Right atrium auricular region (tissue), 2 donors: ENCODE results near the gene SANBR. TPM values are rescaled to one million over a fixed set of nuclear protein-coding genes. Genes with fewer than 3 reads are reported as not detected.

Source experiments
- DNase-seq: peaks from one replicate; pipeline ENCODE4 v3.0.0-alpha.2; 2019; ENCODE audit warnings: low spot score
- H3K27ac ChIP-seq, 2 donors: fragments of 200-600 bp; sonication (generic); 1 replicate in 1 of 2; 2 replicates in 1 of 2; pipeline ENCODE4 v1.5.1; 2016 to 2019
- H3K27me3 ChIP-seq, 2 donors: fragments of 200-600 bp; sonication (generic); one replicate each; pipeline versions ENCODE4 v1.5.1 to v1.6.0; 2017 to 2019
- H3K36me3 ChIP-seq: fragments of 200-600 bp; sonication (generic); one replicate; pipeline ENCODE4 v1.5.1; 2016
- H3K4me1 ChIP-seq, 2 donors: fragments of 200-600 bp; sonication (generic); one replicate each; pipeline versions ENCODE4 v1.5.1 to v1.6.0; 2017 to 2019
- H3K4me3 ChIP-seq, 2 donors: fragments of 200-600 bp; sonication (generic); 1 replicate in 1 of 2; 2 replicates in 1 of 2; pipeline ENCODE4 v1.5.1; 2017 to 2019; ENCODE audit warnings: mild to moderate bottlenecking in 1 of 2, moderate library complexity in 1 of 2
- H3K9me3 ChIP-seq, 2 donors: fragments of 200-600 bp; sonication (generic); one replicate each; pipeline ENCODE4 v1.5.1; 2019
- total RNA-seq, 2 donors: library from RNA; depleted of rRNA; stranded (reverse); fragments of >200 nt; gene quantifications; one replicate each; pipeline ENCODE4 v1.1.0, GENCODE V29; 2016
- TF ChIP-seq, protein P1 (sequence below), 2 donors: fragments of 200-600 bp; sonication (generic); IDR thresholded peaks; one replicate each; pipeline ENCODE4 v1.5.1; 2019; ENCODE audit warnings: antibody characterized with exemption in 2 of 2

Gene SANBR
- total RNA-seq, 2 donors from 2014 or later, result 3.2 to 11.1 TPM

DNA sequence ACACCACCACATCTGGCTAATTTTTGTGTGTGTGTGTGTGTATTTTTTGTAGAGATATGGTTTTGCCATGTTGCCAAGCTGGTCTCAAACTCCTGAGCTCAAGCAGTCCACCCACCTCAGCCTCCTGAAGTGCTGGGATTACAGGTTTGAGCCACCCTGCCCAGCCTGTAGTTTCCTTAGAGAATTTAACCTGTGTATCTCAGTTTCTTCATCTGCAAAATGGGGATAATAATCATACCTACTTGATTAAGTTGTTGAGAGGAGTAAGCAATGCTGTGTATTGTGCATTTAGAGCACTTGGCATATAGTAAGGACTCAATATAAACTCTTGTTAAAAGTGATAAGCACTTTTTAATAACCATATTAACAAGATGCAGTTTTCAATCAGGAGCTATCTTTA is 6.3 kb upstream of the SANBR start:
- H3K4me3 ChIP-seq, result no peak overlapping the region
- no peaks in the 10 kb centered on the region for H3K36me3 ChIP-seq
- no peaks in the 10 kb centered on the region for H3K9me3 ChIP-seq
- TF ChIP-seq, protein P1, sequence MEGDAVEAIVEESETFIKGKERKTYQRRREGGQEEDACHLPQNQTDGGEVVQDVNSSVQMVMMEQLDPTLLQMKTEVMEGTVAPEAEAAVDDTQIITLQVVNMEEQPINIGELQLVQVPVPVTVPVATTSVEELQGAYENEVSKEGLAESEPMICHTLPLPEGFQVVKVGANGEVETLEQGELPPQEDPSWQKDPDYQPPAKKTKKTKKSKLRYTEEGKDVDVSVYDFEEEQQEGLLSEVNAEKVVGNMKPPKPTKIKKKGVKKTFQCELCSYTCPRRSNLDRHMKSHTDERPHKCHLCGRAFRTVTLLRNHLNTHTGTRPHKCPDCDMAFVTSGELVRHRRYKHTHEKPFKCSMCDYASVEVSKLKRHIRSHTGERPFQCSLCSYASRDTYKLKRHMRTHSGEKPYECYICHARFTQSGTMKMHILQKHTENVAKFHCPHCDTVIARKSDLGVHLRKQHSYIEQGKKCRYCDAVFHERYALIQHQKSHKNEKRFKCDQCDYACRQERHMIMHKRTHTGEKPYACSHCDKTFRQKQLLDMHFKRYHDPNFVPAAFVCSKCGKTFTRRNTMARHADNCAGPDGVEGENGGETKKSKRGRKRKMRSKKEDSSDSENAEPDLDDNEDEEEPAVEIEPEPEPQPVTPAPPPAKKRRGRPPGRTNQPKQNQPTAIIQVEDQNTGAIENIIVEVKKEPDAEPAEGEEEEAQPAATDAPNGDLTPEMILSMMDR (IDR thresholded peaks at IDR 0.05), result no peak
- no peak overlapping the region for H3K27ac ChIP-seq
- no peak for DNase-seq
- no peaks in the 10 kb centered on the region for H3K27me3 ChIP-seq
- peaks cover 0 to 5% of the 10 kb centered on the region in 2 donors for H3K4me1 ChIP-seq

DNA sequence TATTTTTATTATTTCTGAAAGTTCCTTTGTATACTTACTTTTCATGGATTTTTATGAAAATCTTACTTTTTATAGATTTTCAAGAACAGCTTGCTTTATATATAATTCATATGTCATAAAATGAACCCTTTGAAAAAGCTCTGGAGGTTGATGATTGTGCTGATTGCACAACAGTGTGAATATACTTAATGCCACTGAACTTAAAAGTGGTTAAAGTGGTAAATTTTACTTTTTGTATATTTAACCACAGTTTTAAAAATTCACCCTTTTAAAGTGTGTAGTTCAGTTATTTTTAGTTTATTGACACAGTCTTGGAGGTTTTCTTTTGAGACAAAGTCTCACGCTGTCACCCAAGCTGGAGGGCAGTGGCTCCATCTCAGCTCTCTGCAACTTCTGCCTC is 8.4 kb downstream of the SANBR start:
- Histone ChIP-seq H3K27ac (no peak overlapping the region), H3K27me3 (no peaks in the 10 kb centered on the region), H3K36me3 (peaks cover 10% of the 10 kb centered on the region), H3K9me3 (no peaks in the 10 kb centered on the region), H3K4me3 (no peak overlapping the region), H3K4me1 (no peaks in the 10 kb centered on the region)
- DNase-seq, result no peak
- TF ChIP-seq, protein P1 (IDR thresholded peaks at IDR 0.05), result no peak

DNA sequence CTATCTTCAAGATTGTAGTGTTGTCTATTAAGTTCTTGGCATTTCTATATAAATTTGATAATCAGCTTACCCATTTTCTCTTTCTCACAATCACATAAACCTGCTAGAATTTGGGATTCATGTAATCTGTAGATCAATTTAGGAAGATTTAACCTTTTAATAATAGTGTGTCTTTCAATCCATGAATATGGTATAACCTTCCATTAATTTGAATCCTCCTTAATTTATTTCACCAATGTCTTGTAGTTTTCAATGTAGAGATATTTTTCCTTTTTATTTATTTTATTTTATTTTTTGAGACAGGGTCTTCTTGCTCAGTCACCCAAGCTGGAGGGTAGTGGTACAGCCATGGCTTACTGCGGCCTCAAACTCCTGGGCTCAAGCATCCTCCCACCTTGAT is 20.2 kb downstream of the SANBR start:
- TF ChIP-seq, protein P1 (IDR thresholded peaks at IDR 0.05), result no peak
- Histone ChIP-seq H3K9me3 (no peaks in the 10 kb centered on the region), H3K4me1 (no peaks in the 10 kb centered on the region), H3K4me3 (no peak overlapping the region), H3K36me3 (peaks cover 24% of the 10 kb centered on the region), H3K27me3 (no peaks in the 10 kb centered on the region), H3K27ac (no peak overlapping the region)
- DNase-seq, result no peak

DNA sequence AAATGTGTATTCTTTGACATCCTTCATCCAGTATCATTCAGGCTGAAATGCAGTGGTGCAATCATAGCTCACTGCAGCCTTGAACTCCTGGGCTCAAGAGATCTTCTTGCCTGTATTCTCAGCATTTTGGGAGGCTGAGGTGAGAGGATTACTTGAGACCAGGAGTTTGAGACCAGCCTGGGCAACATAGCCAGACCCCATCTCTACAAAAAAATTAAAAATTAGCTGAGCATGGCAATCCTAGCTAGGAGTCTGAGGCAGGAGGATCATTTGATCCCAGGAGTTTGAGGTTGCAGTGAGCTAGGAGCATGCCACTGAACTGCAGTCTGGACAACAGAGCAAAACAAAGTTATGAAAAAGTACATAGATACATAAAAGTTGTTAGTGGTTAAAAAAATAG is 24.1 kb downstream of the SANBR start:
- H3K4me3 ChIP-seq, result no peak overlapping the region
- H3K27me3 ChIP-seq, result no peaks in the 10 kb centered on the region
- H3K27ac ChIP-seq, result no peak overlapping the region
- TF ChIP-seq, protein P1 (IDR thresholded peaks at IDR 0.05), result no peak
- H3K9me3 ChIP-seq, result no peaks in the 10 kb centered on the region
- peaks cover 24% of the 10 kb centered on the region for H3K36me3 ChIP-seq
- no peak for DNase-seq
- no peaks in the 10 kb centered on the region for H3K4me1 ChIP-seq

DNA sequence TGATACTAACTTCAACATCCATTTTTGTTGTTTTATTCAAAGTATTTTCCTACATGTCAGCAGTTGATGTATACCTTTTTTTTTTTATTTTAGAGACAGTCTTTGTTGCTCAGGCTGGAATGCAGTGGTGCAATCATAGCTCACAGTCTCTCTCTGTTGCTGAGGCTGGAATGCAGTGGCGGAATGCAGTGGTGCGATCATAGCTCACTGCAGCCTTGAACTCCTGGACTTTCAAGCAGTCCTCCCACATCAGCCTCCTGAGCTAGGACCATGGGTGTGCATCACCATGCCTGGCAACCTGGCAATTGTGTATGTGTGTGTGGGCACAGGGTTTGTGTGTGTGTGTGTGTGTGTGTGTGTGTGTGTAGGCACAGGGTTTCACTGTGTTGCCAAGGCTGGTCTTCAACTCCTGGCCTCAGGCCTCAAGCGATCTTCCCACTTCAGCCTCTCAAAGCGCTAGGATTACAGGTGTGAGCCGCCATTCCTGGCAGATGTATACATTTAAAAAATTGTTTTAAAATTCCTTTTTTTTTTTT is 24.8 kb downstream of the SANBR start:
- Histone ChIP-seq H3K4me3 (no peak overlapping the region), H3K27ac (no peak overlapping the region), H3K4me1 (no peaks in the 10 kb centered on the region), H3K9me3 (no peaks in the 10 kb centered on the region), H3K27me3 (no peaks in the 10 kb centered on the region), H3K36me3 (peaks cover 21% of the 10 kb centered on the region)
- TF ChIP-seq, protein P1 (IDR thresholded peaks at IDR 0.05), result no peak
- DNase-seq, result no peak

DNA sequence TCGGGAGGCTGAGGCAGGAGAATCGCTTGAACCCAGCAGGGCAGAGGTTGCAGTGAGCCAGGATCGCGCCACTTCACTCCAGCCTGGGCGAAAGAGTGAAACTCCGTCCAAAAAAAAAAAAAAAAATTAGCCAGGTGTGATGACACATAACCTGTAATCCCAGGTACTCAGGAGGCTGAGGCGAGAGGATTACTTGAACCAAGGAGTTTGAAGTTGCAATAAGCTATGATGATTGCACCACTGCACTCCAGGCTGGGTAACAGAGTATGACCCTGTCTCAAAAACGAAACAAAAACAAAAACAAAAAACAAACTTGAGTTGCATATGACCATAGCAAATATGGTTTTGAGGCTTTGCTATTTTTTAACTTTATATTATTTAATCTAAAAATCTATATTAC is 25.8 kb downstream of the SANBR start:
- DNase-seq, result no peak
- TF ChIP-seq, protein P1 (IDR thresholded peaks at IDR 0.05), result no peak
- Histone ChIP-seq H3K27ac (no peak overlapping the region), H3K9me3 (no peaks in the 10 kb centered on the region), H3K36me3 (peaks cover 11% of the 10 kb centered on the region), H3K4me3 (no peak overlapping the region), H3K4me1 (no peaks in the 10 kb centered on the region), H3K27me3 (no peaks in the 10 kb centered on the region)
